ENCODE measurements around the gene AGAP2. TPM values are rescaled to one million over a fixed set of nuclear protein-coding genes. Genes with fewer than 3 reads are reported as not detected.

AGAP2 gene
- total RNA-seq, 1 experiment from 2014 or later: 5.3 TPM

GRCh38 chr12:57744777-57745484 lies 6.4 kb upstream of the AGAP2 start, which contains the start of gene TSPAN31:
TSPAN31 (plus strand) TSS chr12:57745039; CDS start chr12:57745155, 116 bp downstream.
- peaks cover 15% of the 10 kb centered on the region for H3K27me3 ChIP-seq (ENCODE audit: insufficient read depth, low read length)

More at GRCh38 chr12:57744777-57745484, 6.4 kb upstream of the AGAP2 start, which contains the start of gene TSPAN31:
- peaks cover 15 to 43% (median 39%) of the 10 kb centered on the region in 3 experiments; a peak in 6 of 7 replicates for H3K36me3 Mint-ChIP-seq (ENCODE audit: insufficient read depth in 1 of 3, low read depth in 3 of 3)
- Histone ChIP-seq H2BK12ac (ENCODE audit: insufficient read length, low read depth, low read length) (no peak within 1 kb of the TSS), H3K9me3 (ENCODE audit: control insufficient read depth, low read depth, low read length) (no peaks in the 10 kb centered on the region), H3K79me1 (ENCODE audit: insufficient read depth, low read depth, low read length, poor library complexity, severe bottlenecking) (no peaks in the 10 kb centered on the region), H4K91ac (ENCODE audit: insufficient read length, low read depth, low read length) (no peak within 1 kb of the TSS), H3K9ac (ENCODE audit: extremely low read depth, insufficient read length, low read length) (peak within 1 kb of the TSS; percentile 53), H3K4me1 (ENCODE audit: insufficient read depth, low read length) (peaks cover 2% of the 10 kb centered on the region; the same call in 1 of the 2 replicates), H4K20me1 (ENCODE audit: control insufficient read depth, insufficient read depth, insufficient read length) (no peaks in the 10 kb centered on the region), H3K56ac (ENCODE audit: insufficient read length, low read depth, low read length) (no peak within 1 kb of the TSS), H2BK5ac (ENCODE audit: insufficient read length, low read length) (no peak within 1 kb of the TSS), H3K18ac (ENCODE audit: insufficient read length, low read depth, low read length) (peak within 1 kb of the TSS; percentile 86), H3K79me2 (ENCODE audit: insufficient read depth, low read length) (no peaks in the 10 kb centered on the region), H3T11ph (ENCODE audit: low read length) (no peak within 1 kb of the TSS), H4K5ac (ENCODE audit: insufficient read length, low read depth, low read length) (no peak within 1 kb of the TSS), H3K23me2 (ENCODE audit: insufficient read length, low read depth, low read length, poor library complexity, severe bottlenecking) (peaks cover 4% of the 10 kb centered on the region), H2BK120ac (ENCODE audit: low read depth, low read length, poor library complexity, severe bottlenecking) (no peak within 1 kb of the TSS), H2BK20ac (ENCODE audit: low read depth, low read length, poor library complexity, severe bottlenecking) (no peak within 1 kb of the TSS), H2BK15ac (ENCODE audit: low read depth, low read length) (no peak within 1 kb of the TSS), H3K4me2 (ENCODE audit: insufficient read depth, insufficient read length, low read length) (peak within 1 kb of the TSS; percentile 70), H2AK5ac (ENCODE audit: insufficient read length, low read length) (no peak within 1 kb of the TSS), H4K8ac (replicated peaks; ENCODE audit: insufficient read length, low read depth, low read length) (no peak within 1 kb of the TSS), H3K14ac (ENCODE audit: insufficient read depth, low read length) (peak within 1 kb of the TSS; percentile 75; the same call in 1 of the 2 replicates), H3K23ac (ENCODE audit: insufficient read length, low read depth, low read length) (no peak within 1 kb of the TSS), H3K4ac (ENCODE audit: low read depth, low read length) (no peak within 1 kb of the TSS), H3K27ac (ENCODE audit: insufficient read length, low read depth, low read length) (peak within 1 kb of the TSS; percentile 4), H2AFZ (ENCODE audit: low read length) (no peak within 1 kb of the TSS)
- peaks cover 11 to 14% of the 10 kb centered on the region in 2 experiments for H3K4me1 Mint-ChIP-seq
- H3K27ac Mint-ChIP-seq: peak within 1 kb of the TSS; percentile 97 to 99 (median 99)
- peak; percentile 98 for DNase-seq
- no peaks in the 10 kb centered on the region for H3K9me3 Mint-ChIP-seq
- H3K4me3 Mint-ChIP-seq: peak within 1 kb of the TSS; percentile 86 to 92
- WGBS (ENCODE audit: extremely low coverage, insufficient read length, low lambda C conversion rate): no CpG with 5 or more reads among the region's 29 CpGs
- H3K27me3 Mint-ChIP-seq (ENCODE audit: low read depth): peaks cover 35% of the 10 kb centered on the region
- TF ChIP-seq CTCF (conservative IDR thresholded peaks at IDR 0.05): no peak

All from H9 (cell line).